H9 (cell line): Measurements from ENCODE around the gene DNAJA1. TPM values are rescaled to one million over a fixed set of nuclear protein-coding genes. Genes with fewer than 3 reads are reported as not detected.
"Not testable (repeated sequence)": the region's sequence is repeated elsewhere in the genome, so short reads cannot be mapped to it uniquely, and the experiment has no call there.

ENCODE experiments used
- DNase-seq: peaks from one replicate; pipeline ENCODE4 v3.0.0-alpha.2; 2017
- H2AFZ ChIP-seq: one replicate; pipeline ENCODE4 v1.6.1; 2013; ENCODE audit warnings: mild to moderate bottlenecking, low read length, control low read depth, moderate library complexity
- H2AK5ac ChIP-seq: 2 replicates; pipeline ENCODE4 v1.6.1; 2013; ENCODE audit warnings: low read length, control low read depth, mixed read lengths; ENCODE audit not compliant: insufficient read length
- H2BK120ac ChIP-seq: one replicate; pipeline ENCODE4 v1.6.1; 2013; ENCODE audit warnings: low read depth, mild to moderate bottlenecking, low read length, control low read depth, inconsistent platforms; ENCODE audit not compliant: poor library complexity, severe bottlenecking
- H2BK12ac ChIP-seq: 2 replicates; pipeline ENCODE4 v1.6.1; 2013; ENCODE audit warnings: low read length, control low read depth, mixed read lengths, low read depth; ENCODE audit not compliant: insufficient read length
- H2BK15ac ChIP-seq: 2 replicates; pipeline ENCODE4 v1.6.1; 2013; ENCODE audit warnings: low read depth, low read length, control low read depth
- H2BK20ac ChIP-seq: one replicate; pipeline ENCODE4 v1.6.1; 2013; ENCODE audit warnings: low read depth, mild to moderate bottlenecking, low read length, control low read depth, inconsistent platforms; ENCODE audit not compliant: poor library complexity, severe bottlenecking
- H2BK5ac ChIP-seq: 2 replicates; pipeline ENCODE4 v1.6.1; 2013; ENCODE audit warnings: low read length, control low read depth, mixed read lengths; ENCODE audit not compliant: insufficient read length
- H3K14ac ChIP-seq: 2 replicates; pipeline ENCODE4 v1.6.1; 2013; ENCODE audit warnings: low read length, control low read depth; ENCODE audit not compliant: insufficient read depth
- H3K18ac ChIP-seq: 2 replicates; pipeline ENCODE4 v1.6.1; 2013; ENCODE audit warnings: low read depth, mild to moderate bottlenecking, mixed read lengths, low read length, control low read depth; ENCODE audit not compliant: insufficient read length
- H3K23ac ChIP-seq: 2 replicates; pipeline ENCODE4 v1.6.1; 2013; ENCODE audit warnings: low read length, control low read depth, mixed read lengths, low read depth; ENCODE audit not compliant: insufficient read length
- H3K23me2 ChIP-seq: 2 replicates; pipeline ENCODE4 v1.6.1; 2013; ENCODE audit warnings: low read depth, mild to moderate bottlenecking, mixed read lengths, low read length, control low read depth; ENCODE audit not compliant: insufficient read length, poor library complexity, severe bottlenecking
- H3K27ac ChIP-seq: 2 replicates; pipeline ENCODE4 v1.5.1; 2013; ENCODE audit warnings: low read length, control low read depth, mixed read lengths, low read depth; ENCODE audit not compliant: insufficient read length
- H3K27me3 ChIP-seq: 2 replicates; pipeline ENCODE4 v1.6.1; 2013; ENCODE audit warnings: low read length, control low read depth, inconsistent platforms; ENCODE audit not compliant: insufficient read depth
- H3K4ac ChIP-seq: 2 replicates; pipeline ENCODE4 v1.6.1; 2013; ENCODE audit warnings: low read depth, mild to moderate bottlenecking, control low read depth, inconsistent platforms, low read length, moderate library complexity
- H3K4me1 ChIP-seq: 2 replicates; pipeline ENCODE4 v1.6.1; 2013; ENCODE audit warnings: low read length, control low read depth, inconsistent platforms; ENCODE audit not compliant: insufficient read depth
- H3K4me2 ChIP-seq: 2 replicates; pipeline ENCODE4 v1.6.1; 2013; ENCODE audit warnings: low read length, control low read depth, mixed read lengths; ENCODE audit not compliant: insufficient read length, insufficient read depth
- H3K56ac ChIP-seq: 2 replicates; pipeline ENCODE4 v1.6.1; 2013; ENCODE audit warnings: low read depth, mild to moderate bottlenecking, mixed read lengths, low read length, control low read depth; ENCODE audit not compliant: insufficient read length
- H3K79me1 ChIP-seq: 2 replicates; pipeline ENCODE4 v1.6.1; 2013; ENCODE audit warnings: low read depth, mild to moderate bottlenecking, moderate library complexity, low read length, control low read depth, inconsistent platforms; ENCODE audit not compliant: insufficient read depth, poor library complexity, severe bottlenecking
- H3K79me2 ChIP-seq: 2 replicates; pipeline ENCODE4 v1.6.1; 2013; ENCODE audit warnings: low read length, control low read depth, inconsistent platforms; ENCODE audit not compliant: insufficient read depth
- H3K9ac ChIP-seq: 2 replicates; pipeline ENCODE4 v1.6.1; 2013; ENCODE audit warnings: low read length, control low read depth, mixed read lengths; ENCODE audit not compliant: insufficient read length; ENCODE audit errors: extremely low read depth
- H3K9me3 ChIP-seq: one replicate; pipeline ENCODE4 v1.6.1; 2013; ENCODE audit warnings: low read depth, low read length, inconsistent platforms; ENCODE audit not compliant: control insufficient read depth
- H3T11ph ChIP-seq: one replicate; pipeline ENCODE4 v1.6.1; 2013; ENCODE audit warnings: mild to moderate bottlenecking, low read length, control low read depth, inconsistent platforms
- H4K20me1 ChIP-seq: one replicate; pipeline ENCODE4 v1.6.1; 2013; ENCODE audit not compliant: control insufficient read depth, insufficient read length, insufficient read depth
- H4K5ac ChIP-seq: 2 replicates; pipeline ENCODE4 v1.6.1; 2013; ENCODE audit warnings: low read depth, mild to moderate bottlenecking, mixed read lengths, low read length, control low read depth; ENCODE audit not compliant: insufficient read length
- H4K8ac ChIP-seq: replicated peaks from 2 replicates; pipeline ENCODE4 v1.6.1; 2013; ENCODE audit warnings: low read length, control low read depth, mixed read lengths, low read depth; ENCODE audit not compliant: insufficient read length
- H4K91ac ChIP-seq: 2 replicates; pipeline ENCODE4 v1.6.1; 2013; ENCODE audit warnings: low read depth, mild to moderate bottlenecking, moderate library complexity, mixed read lengths, low read length, control low read depth; ENCODE audit not compliant: insufficient read length
- H3K27ac Mint-ChIP-seq, 3 experiments: 2 replicates in 2 of 3; 3 replicates in 1 of 3; pipeline ENCODE4 v1.8.0; 2020 to 2021; ENCODE audit warnings: mixed read lengths in 3 of 3, mild to moderate bottlenecking in 1 of 3, moderate library complexity in 1 of 3
- H3K27me3 Mint-ChIP-seq: 2 replicates; pipeline ENCODE4 v1.8.0; 2021; ENCODE audit warnings: low read depth, mild to moderate bottlenecking, moderate library complexity, mixed read lengths
- H3K36me3 Mint-ChIP-seq, 3 experiments: 2 replicates in 2 of 3; 3 replicates in 1 of 3; pipeline ENCODE4 v1.8.0; 2020 to 2021; ENCODE audit warnings: low read depth in 3 of 3, mixed read lengths in 3 of 3; ENCODE audit not compliant: insufficient read depth in 1 of 3
- H3K4me1 Mint-ChIP-seq, 2 experiments: 2 replicates each; pipeline ENCODE4 v1.8.0; 2020; ENCODE audit warnings: mixed read lengths in 2 of 2
- H3K4me3 Mint-ChIP-seq, 2 experiments: 2 replicates in 1 of 2; 3 replicates in 1 of 2; pipeline ENCODE4 v1.8.0; 2020 to 2021; ENCODE audit warnings: mild to moderate bottlenecking in 2 of 2, mixed read lengths in 2 of 2, moderate library complexity in 1 of 2
- H3K9me3 Mint-ChIP-seq, 2 experiments: 2 replicates in 1 of 2; 3 replicates in 1 of 2; pipeline ENCODE4 v1.8.0; 2020; ENCODE audit warnings: mild to moderate bottlenecking in 2 of 2, mixed read lengths in 2 of 2, moderate library complexity in 1 of 2
- WGBS: extraction: QIAGEN DNeasy Blood & Tissue Kit; methylation state at CpG from one replicate; pipeline ENCODE4 v1.1.7; 2013; ENCODE audit warnings: missing lambda C conversion rate, low lambda C conversion rate, mixed read lengths; ENCODE audit not compliant: insufficient read length; ENCODE audit errors: extremely low coverage; 5-methylcytosine and 5-hydroxymethylcytosine counted together
- total RNA-seq: library from RNA; stranded (reverse); gene quantifications from 2 replicates; pipeline ENCODE4 v1.2.1, GENCODE V29; 2021
- TF ChIP-seq, protein P1 (sequence below): fragments of 200-600 bp; sonication (generic); conservative IDR thresholded peaks from 3 replicates; pipeline ENCODE4 v1.8.0; 2021; ENCODE audit warnings: antibody characterized with exemption, mild to moderate bottlenecking

Gene DNAJA1
- total RNA-seq, 1 experiment from 2014 or later: 217 TPM

DNA sequence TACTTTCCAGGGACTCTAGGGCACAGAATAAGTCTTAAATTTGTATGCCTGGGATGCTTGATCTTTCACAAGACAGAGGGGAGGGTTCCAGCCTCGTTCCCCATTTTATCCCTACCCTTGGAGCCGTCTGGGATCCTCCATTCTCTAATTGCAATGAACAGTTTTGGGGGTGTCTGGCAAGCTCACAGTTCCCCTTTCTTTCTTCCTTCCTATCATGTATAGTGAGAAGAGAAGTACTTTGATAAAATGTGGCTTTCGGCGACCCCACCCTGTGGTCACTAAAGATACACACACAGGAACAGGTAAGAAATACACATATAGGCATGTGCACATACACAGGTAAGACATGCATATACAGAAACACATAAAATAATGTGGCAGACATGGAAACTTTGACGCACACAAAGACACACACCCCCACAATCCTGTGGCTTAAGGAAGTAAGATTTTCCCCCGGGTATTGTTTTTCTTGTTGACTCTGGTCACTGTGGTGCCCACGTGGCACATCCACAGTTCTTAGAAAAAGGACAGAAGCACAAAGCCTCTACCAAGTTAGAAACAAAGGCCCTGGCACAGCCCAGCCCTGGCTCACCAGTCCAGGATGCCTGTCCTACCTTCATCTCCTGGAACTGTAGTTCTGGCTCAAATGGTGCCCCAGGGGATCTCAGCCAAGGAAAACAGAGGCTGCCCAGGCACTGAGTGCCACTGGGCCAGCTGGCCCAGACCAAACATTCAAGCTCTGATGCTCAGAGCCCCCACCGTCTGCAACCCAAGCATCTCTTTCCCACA is 57.7 kb downstream of the DNAJA1 start:
- Mint-ChIP-seq H3K4me3 (no peak overlapping the region; a peak in 1 of 5 replicates), H3K9me3 (peaks cover 14 to 17% of the 10 kb centered on the region in 2 experiments), H3K27ac (no peak overlapping the region), H3K27me3 (peaks cover 16% of the 10 kb centered on the region), H3K36me3 (no peaks in the 10 kb centered on the region; a peak in 1 of 7 replicates), H3K4me1 (no peaks in the 10 kb centered on the region)
- Histone ChIP-seq H3K27me3 (no peaks in the 10 kb centered on the region), H3K9ac (no peak overlapping the region), H3K14ac (no peak overlapping the region), H3K18ac (no peak overlapping the region), H3T11ph (no peak overlapping the region), H2BK15ac (no peak overlapping the region), H2AFZ (no peak overlapping the region), H2AK5ac (no peak overlapping the region), H3K4me1 (no peaks in the 10 kb centered on the region), H3K9me3 (no peaks in the 10 kb centered on the region), H4K8ac (no peak overlapping the region), H3K4me2 (no peak overlapping the region), H3K79me1 (no peaks in the 10 kb centered on the region), H3K56ac (no peak overlapping the region), H4K91ac (no peak overlapping the region), H3K4ac (no peak overlapping the region), H4K5ac (no peak overlapping the region), H3K23ac (no peak overlapping the region), H2BK20ac (no peak overlapping the region), H2BK12ac (no peak overlapping the region), H4K20me1 (no peaks in the 10 kb centered on the region), H3K79me2 (no peaks in the 10 kb centered on the region), H3K27ac (no peak overlapping the region), H2BK5ac (no peak overlapping the region), H2BK120ac (no peak overlapping the region), H3K23me2 (no peaks in the 10 kb centered on the region)
- WGBS: no CpG with 5 or more reads among the region's 8 CpGs
- TF ChIP-seq, protein P1, sequence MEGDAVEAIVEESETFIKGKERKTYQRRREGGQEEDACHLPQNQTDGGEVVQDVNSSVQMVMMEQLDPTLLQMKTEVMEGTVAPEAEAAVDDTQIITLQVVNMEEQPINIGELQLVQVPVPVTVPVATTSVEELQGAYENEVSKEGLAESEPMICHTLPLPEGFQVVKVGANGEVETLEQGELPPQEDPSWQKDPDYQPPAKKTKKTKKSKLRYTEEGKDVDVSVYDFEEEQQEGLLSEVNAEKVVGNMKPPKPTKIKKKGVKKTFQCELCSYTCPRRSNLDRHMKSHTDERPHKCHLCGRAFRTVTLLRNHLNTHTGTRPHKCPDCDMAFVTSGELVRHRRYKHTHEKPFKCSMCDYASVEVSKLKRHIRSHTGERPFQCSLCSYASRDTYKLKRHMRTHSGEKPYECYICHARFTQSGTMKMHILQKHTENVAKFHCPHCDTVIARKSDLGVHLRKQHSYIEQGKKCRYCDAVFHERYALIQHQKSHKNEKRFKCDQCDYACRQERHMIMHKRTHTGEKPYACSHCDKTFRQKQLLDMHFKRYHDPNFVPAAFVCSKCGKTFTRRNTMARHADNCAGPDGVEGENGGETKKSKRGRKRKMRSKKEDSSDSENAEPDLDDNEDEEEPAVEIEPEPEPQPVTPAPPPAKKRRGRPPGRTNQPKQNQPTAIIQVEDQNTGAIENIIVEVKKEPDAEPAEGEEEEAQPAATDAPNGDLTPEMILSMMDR: no peak
- DNase-seq: no peak

DNA sequence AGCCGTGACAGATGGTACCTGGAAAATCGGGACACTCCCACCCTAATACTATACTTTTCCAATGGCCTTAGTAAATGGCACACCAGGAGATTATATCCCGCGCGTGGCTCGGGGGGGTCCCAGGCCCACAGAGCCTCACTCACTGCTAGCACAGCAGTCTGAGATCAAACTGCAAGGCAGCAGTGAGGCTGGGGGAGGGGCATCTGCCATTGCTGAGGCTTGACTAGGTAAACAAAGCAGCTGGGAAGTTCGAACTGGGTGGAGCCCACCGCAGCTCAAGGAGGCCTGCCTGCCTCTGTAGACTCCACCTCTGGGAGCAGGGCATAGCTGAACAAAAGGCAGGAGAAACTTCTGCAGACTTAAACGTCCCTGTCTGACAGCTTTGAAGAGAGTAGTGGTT is 60.6 kb downstream of the DNAJA1 start:
- not testable (repeated sequence) for H4K8ac ChIP-seq, H4K20me1 ChIP-seq, H3K14ac ChIP-seq, H3K27ac Mint-ChIP-seq, H3K4me3 Mint-ChIP-seq, H3K4me1 ChIP-seq, H3K27ac ChIP-seq, H2AFZ ChIP-seq, H2BK20ac ChIP-seq, H3K4me1 Mint-ChIP-seq, H2BK5ac ChIP-seq, H3K79me1 ChIP-seq, H3K4ac ChIP-seq, H2AK5ac ChIP-seq, H3K27me3 ChIP-seq, H2BK120ac ChIP-seq, H3T11ph ChIP-seq, H4K91ac ChIP-seq, H3K18ac ChIP-seq, H2BK15ac ChIP-seq, H3K56ac ChIP-seq, H3K9ac ChIP-seq, H2BK12ac ChIP-seq, H4K5ac ChIP-seq, H3K4me2 ChIP-seq, H3K23ac ChIP-seq, DNase-seq, H3K23me2 ChIP-seq, H3K79me2 ChIP-seq, H3K9me3 ChIP-seq, H3K36me3 Mint-ChIP-seq
- Mint-ChIP-seq H3K9me3 (peaks cover 14 to 20% of the 10 kb centered on the region in 2 experiments), H3K27me3 (peaks cover 41% of the 10 kb centered on the region)
- no CpG with 5 or more reads among the region's 9 CpGs for WGBS
